Measurements from ENCODE around the gene RPN2.

- no peak for TF ChIP-seq MYC (IDR thresholded peaks at IDR 0.05; ENCODE audit: low read depth, low read length)
- TF ChIP-seq, protein P1, sequence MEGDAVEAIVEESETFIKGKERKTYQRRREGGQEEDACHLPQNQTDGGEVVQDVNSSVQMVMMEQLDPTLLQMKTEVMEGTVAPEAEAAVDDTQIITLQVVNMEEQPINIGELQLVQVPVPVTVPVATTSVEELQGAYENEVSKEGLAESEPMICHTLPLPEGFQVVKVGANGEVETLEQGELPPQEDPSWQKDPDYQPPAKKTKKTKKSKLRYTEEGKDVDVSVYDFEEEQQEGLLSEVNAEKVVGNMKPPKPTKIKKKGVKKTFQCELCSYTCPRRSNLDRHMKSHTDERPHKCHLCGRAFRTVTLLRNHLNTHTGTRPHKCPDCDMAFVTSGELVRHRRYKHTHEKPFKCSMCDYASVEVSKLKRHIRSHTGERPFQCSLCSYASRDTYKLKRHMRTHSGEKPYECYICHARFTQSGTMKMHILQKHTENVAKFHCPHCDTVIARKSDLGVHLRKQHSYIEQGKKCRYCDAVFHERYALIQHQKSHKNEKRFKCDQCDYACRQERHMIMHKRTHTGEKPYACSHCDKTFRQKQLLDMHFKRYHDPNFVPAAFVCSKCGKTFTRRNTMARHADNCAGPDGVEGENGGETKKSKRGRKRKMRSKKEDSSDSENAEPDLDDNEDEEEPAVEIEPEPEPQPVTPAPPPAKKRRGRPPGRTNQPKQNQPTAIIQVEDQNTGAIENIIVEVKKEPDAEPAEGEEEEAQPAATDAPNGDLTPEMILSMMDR (IDR thresholded peaks at IDR 0.05; ENCODE audit: extremely low read depth in 1 of 2, insufficient read depth in 1 of 2, low read depth in 1 of 2, low read length in 2 of 2): no peak
Observed at GRCh38 chr20:37147250-37147649, 31.9 kb upstream of the RPN2 start.
